ENCODE results near the gene MTSS2.

MTSS2 gene

DNA sequence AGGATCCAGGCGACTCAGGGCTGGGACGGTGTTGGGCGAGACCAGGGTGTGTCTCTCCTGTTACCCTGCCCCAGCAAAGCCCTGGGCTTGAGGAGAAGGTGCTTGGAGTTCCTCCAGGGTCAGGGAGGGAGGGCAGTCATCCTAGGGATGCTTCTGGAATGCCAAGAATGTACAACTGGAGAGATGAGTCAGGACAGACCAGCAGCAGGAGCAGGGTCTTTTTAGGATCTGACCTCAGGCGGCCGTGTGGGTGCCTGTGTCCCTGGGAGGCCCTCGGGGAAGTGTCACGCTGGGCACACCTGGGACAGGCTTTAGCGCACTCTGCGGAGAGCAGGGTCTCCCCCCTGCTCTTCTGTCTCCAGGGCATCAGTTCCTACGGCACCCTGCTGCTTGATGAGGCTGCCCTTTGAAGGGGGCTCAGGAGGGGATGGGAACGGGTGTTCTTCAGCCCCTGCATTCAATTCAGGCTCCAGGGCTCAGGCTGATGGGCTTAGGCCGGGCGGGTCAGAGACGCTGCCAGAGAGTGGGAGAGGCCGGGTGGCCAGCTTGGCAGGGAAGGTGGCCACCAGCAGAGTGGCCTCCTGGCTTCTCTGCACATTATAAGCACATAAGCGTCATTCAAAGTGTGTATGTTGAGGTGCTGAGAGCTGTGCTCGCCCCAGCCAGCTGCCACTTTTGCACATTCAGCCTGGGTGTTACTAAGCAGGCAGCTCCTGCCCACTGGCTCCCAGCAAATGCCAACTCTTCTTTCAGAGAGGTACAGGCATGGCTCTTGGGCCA is 8.4 kb upstream of the MTSS2 start:
- H3K4me1 ChIP-seq (ENCODE audit: control insufficient read depth, insufficient read depth, low read length), result no peaks in the 10 kb centered on the region
- CTCF ChIA-PET, result interaction anchor here (0.6 kb wide), 1 partner anchor 49 kb away, joined by 4 read pairs; no protein-coding TSS in a partner anchor
- H3K27ac ChIP-seq (ENCODE audit: extremely low read depth, low read depth, low read length), result no peak overlapping the region
- POLR2A ChIA-PET, result no interaction called here
- H3K36me3 ChIP-seq (ENCODE audit: control insufficient read depth in 2 of 2, insufficient read depth in 1 of 2, low read length in 2 of 2), result peaks cover 0 to 5% of the 10 kb centered on the region in 2 experiments; a peak in 1 of 3 replicates
- H3K9me3 ChIP-seq (ENCODE audit: control insufficient read depth, insufficient read depth, low read depth, low read length), result no peaks in the 10 kb centered on the region
- no peak for TF ChIP-seq ZFHX2 (tag by site-specific recombination; conservative IDR thresholded peaks at IDR 0.05)
- TF ChIP-seq, protein P1, sequence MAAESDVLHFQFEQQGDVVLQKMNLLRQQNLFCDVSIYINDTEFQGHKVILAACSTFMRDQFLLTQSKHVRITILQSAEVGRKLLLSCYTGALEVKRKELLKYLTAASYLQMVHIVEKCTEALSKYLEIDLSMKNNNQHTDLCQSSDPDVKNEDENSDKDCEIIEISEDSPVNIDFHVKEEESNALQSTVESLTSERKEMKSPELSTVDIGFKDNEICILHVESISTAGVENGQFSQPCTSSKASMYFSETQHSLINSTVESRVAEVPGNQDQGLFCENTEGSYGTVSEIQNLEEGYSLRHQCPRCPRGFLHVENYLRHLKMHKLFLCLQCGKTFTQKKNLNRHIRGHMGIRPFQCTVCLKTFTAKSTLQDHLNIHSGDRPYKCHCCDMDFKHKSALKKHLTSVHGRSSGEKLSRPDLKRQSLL (tag by site-specific recombination; IDR thresholded peaks at IDR 0.05), result no peak
- peak; percentile 61 for TF ChIP-seq KLF1 (tag by site-specific recombination; IDR thresholded peaks at IDR 0.05)
- no peak for TF ChIP-seq ZNF560 (tag by site-specific recombination; IDR thresholded peaks at IDR 0.05; ENCODE audit: borderline replicate concordance)
- TF ChIP-seq, protein P2, sequence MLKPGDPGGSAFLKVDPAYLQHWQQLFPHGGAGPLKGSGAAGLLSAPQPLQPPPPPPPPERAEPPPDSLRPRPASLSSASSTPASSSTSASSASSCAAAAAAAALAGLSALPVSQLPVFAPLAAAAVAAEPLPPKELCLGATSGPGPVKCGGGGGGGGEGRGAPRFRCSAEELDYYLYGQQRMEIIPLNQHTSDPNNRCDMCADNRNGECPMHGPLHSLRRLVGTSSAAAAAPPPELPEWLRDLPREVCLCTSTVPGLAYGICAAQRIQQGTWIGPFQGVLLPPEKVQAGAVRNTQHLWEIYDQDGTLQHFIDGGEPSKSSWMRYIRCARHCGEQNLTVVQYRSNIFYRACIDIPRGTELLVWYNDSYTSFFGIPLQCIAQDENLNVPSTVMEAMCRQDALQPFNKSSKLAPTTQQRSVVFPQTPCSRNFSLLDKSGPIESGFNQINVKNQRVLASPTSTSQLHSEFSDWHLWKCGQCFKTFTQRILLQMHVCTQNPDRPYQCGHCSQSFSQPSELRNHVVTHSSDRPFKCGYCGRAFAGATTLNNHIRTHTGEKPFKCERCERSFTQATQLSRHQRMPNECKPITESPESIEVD (tag by site-specific recombination; IDR thresholded peaks at IDR 0.05), result no peak
- TF ChIP-seq, protein P3, sequence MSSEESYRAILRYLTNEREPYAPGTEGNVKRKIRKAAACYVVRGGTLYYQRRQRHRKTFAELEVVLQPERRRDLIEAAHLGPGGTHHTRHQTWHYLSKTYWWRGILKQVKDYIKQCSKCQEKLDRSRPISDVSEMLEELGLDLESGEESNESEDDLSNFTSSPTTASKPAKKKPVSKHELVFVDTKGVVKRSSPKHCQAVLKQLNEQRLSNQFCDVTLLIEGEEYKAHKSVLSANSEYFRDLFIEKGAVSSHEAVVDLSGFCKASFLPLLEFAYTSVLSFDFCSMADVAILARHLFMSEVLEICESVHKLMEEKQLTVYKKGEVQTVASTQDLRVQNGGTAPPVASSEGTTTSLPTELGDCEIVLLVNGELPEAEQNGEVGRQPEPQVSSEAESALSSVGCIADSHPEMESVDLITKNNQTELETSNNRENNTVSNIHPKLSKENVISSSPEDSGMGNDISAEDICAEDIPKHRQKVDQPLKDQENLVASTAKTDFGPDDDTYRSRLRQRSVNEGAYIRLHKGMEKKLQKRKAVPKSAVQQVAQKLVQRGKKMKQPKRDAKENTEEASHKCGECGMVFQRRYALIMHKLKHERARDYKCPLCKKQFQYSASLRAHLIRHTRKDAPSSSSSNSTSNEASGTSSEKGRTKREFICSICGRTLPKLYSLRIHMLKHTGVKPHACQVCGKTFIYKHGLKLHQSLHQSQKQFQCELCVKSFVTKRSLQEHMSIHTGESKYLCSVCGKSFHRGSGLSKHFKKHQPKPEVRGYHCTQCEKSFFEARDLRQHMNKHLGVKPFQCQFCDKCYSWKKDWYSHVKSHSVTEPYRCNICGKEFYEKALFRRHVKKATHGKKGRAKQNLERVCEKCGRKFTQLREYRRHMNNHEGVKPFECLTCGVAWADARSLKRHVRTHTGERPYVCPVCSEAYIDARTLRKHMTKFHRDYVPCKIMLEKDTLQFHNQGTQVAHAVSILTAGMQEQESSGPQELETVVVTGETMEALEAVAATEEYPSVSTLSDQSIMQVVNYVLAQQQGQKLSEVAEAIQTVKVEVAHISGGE (tag by site-specific recombination; conservative IDR thresholded peaks at IDR 0.05; ENCODE audit: low read depth), result no peak
- peak; percentile 46 for TF ChIP-seq ZNF335 (tag by site-specific recombination; conservative IDR thresholded peaks at IDR 0.05)
- no peak for TF ChIP-seq ZNF114 (tag by site-specific recombination; IDR thresholded peaks at IDR 0.05)
- TF ChIP-seq GLIS1 (tag by site-specific recombination; IDR thresholded peaks at IDR 0.05), result peak; percentile 77
- TF ChIP-seq, protein P4, sequence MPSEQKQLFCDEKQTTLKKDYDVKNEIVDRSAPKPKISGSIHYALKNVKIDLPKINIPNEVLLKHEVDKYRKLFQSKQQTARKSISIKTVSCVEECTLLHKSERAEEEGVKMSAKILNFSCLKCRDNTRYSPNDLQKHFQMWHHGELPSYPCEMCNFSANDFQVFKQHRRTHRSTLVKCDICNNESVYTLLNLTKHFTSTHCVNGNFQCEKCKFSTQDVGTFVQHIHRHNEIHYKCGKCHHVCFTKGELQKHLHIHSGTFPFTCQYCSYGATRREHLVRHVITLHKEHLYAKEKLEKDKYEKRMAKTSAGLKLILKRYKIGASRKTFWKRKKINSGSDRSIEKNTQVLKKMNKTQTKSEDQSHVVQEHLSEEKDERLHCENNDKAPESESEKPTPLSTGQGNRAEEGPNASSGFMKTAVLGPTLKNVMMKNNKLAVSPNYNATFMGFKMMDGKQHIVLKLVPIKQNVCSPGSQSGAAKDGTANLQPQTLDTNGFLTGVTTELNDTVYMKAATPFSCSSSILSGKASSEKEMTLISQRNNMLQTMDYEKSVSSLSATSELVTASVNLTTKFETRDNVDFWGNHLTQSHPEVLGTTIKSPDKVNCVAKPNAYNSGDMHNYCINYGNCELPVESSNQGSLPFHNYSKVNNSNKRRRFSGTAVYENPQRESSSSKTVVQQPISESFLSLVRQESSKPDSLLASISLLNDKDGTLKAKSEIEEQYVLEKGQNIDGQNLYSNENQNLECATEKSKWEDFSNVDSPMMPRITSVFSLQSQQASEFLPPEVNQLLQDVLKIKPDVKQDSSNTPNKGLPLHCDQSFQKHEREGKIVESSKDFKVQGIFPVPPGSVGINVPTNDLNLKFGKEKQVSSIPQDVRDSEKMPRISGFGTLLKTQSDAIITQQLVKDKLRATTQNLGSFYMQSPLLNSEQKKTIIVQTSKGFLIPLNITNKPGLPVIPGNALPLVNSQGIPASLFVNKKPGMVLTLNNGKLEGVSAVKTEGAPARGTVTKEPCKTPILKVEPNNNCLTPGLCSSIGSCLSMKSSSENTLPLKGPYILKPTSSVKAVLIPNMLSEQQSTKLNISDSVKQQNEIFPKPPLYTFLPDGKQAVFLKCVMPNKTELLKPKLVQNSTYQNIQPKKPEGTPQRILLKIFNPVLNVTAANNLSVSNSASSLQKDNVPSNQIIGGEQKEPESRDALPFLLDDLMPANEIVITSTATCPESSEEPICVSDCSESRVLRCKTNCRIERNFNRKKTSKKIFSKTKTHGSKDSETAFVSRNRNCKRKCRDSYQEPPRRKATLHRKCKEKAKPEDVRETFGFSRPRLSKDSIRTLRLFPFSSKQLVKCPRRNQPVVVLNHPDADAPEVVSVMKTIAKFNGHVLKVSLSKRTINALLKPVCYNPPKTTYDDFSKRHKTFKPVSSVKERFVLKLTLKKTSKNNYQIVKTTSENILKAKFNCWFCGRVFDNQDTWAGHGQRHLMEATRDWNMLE (tag by site-specific recombination; conservative IDR thresholded peaks at IDR 0.05; ENCODE audit: low read depth), result no peak
- TF ChIP-seq ZNF19 (tag by site-specific recombination; IDR thresholded peaks at IDR 0.05; ENCODE audit: low read depth), result no peak
- peak; percentile 78 for TF ChIP-seq ZIC2 (tag by site-specific recombination; IDR thresholded peaks at IDR 0.05)
- H3K4me3 ChIP-seq (ENCODE audit: low read depth, low read length), result no peak overlapping the region
